Transverse colon (tissue), 4 donors: ENCODE data around the gene LRP1.

ENCODE experiments used
- EP300 ChIP-seq: sonication (generic); formaldehyde crosslinking; IDR thresholded peaks from one replicate; pipeline ENCODE4 v1.6.1; 2017; ENCODE audit warnings: antibody characterized with exemption, low read depth
- POLR2A ChIP-seq: fragments of 450-650 bp; IDR thresholded peaks from one replicate; pipeline ENCODE4 v1.6.1; 2016; ENCODE audit warnings: antibody characterized with exemption, mild to moderate bottlenecking, moderate library complexity
- POLR2AphosphoS5 ChIP-seq, 3 donors: sonication (generic); formaldehyde crosslinking; IDR thresholded peaks; one replicate each; pipeline ENCODE4 v1.6.1; 2016; ENCODE audit warnings: antibody characterized with exemption in 3 of 3
- TF ChIP-seq, protein P1 (sequence below), 5 experiments: fragments of 200-600 bp in 3 of 5; fragments of 450-650 bp in 2 of 5; sonication (generic) in 3 of 5; IDR thresholded peaks; 1 replicate in 2 of 5; 2 replicates in 3 of 5; pipeline ENCODE4 v1.5.1; 2016 to 2017; ENCODE audit warnings: antibody characterized with exemption in 5 of 5, inconsistent platforms in 3 of 5, mild to moderate bottlenecking in 2 of 5, moderate library complexity in 1 of 5

DNA sequence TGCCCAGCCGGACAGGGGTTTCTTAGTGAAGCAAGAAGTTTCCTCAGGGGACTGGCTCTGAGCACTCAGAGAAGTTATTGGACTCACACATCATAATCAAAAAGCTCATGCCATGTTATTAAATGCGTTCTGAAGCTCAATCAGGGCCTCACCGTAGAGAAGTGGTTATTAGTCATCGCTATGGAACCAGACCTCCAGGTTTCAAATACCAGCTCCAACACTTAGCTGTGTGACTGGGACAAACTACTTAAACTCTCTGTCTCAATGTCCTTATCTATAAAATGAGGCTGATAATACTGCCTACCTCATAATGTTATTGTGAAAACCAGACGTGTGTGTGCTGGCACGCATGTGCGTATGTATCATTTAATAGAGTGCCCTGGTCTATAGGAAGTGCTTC, 24.4 kb upstream of the LRP1 start:
- TF ChIP-seq, protein P1, sequence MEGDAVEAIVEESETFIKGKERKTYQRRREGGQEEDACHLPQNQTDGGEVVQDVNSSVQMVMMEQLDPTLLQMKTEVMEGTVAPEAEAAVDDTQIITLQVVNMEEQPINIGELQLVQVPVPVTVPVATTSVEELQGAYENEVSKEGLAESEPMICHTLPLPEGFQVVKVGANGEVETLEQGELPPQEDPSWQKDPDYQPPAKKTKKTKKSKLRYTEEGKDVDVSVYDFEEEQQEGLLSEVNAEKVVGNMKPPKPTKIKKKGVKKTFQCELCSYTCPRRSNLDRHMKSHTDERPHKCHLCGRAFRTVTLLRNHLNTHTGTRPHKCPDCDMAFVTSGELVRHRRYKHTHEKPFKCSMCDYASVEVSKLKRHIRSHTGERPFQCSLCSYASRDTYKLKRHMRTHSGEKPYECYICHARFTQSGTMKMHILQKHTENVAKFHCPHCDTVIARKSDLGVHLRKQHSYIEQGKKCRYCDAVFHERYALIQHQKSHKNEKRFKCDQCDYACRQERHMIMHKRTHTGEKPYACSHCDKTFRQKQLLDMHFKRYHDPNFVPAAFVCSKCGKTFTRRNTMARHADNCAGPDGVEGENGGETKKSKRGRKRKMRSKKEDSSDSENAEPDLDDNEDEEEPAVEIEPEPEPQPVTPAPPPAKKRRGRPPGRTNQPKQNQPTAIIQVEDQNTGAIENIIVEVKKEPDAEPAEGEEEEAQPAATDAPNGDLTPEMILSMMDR (IDR thresholded peaks at IDR 0.05) = no peak
- TF ChIP-seq POLR2AphosphoS5 (IDR thresholded peaks at IDR 0.05) = no peak
- TF ChIP-seq POLR2A = no peak
- no peak for TF ChIP-seq EP300
